SIG-M5 (cell line): ENCODE data around the gene CLSTN2.

Experiments
- DNase-seq: peaks from one replicate; lab custom pipeline; 2025; lab: John Stamatoyannopoulos, UW

CLSTN2 gene

DNA sequence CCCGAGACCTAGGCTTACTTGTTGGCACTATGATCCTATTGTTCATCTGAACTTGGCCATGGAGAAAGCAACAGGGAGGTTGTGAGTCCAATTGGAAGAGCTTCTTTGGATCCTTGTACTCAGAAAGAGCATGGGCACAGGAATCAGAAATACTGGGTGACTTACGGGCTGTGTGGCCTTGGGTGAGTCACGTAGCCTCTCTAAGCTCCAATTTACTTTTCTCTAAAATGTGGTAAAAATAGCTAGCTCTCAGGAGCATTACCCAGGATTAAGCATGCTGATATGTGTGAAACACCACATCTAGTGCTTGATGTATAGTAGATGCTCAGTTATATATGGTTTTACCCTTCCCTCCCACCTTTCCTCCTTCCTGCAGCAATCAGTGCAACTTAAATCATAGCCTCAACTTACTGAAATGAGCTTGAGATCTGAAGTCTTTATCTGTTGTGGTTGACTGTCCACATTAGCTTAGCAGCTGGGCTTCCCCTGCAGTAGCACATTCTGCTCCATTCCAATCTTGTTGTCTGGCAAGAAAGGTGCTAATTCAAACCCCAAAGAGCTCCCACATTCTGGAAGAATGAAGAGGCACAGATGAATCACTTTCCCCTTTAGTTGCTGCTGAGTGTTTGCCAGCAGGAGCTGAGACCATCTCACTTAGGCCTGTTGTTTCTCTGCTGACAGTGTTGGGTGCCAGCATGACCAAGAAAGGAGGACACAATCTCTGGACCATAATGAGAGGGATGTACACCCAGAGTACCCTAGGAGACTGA, 443.8 kb downstream of the CLSTN2 start:
- no peak for DNase-seq

DNA sequence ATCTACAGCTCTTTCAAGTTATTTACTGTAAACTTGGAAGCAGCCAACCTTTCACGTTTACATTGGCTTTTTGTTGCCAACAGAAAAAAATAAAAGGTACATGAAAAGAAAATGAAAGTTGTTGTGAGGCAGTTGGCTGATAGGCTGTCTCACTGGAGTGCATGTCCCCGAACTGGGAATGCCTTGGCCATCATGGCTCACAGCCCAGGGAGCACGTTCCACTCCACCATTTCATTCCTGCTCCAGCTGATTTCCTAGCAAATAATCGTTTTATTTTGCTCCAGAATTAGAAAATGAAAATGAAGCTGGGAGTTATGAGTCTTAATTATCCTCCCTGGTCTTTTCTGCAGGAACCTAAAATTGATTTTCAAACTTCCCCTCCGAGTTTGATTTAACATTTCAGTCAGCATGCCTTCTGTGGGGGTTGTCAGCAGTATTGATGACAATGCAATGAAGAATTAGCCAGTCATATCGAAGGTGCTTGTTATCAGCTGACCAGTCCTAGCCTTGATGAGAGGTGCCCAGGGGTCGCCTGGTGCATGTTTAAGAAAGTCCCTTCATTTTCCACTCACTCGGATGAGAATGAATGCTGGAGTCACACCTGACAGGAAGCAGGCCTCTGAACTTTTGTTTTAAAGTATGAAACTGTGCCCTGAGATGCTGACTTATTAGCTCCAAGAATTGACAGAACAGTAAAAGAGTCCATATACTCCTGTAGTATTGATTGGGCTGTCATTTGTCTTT, 449.2 kb downstream of the CLSTN2 start:
- DNase-seq: no peak

DNA sequence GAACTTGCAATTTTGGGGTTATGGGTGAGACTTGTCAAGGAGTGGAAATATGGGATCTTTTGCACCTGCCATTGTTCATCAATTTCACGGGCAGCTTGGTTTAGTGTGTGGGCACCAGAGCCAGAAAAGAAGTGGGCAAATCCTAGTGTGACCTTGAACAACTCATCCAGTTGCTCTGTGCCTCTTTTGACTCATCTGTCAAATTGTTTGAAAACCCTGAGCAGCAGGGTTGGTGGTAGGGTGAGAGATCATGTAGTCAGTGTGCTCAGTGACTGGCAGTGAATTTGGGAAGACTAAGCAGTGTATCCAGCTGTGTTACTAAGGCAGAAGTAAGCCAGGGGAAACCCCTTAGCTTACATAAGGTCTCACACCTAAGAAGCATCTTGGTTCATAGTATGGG, 449.9 kb downstream of the CLSTN2 start:
- DNase-seq: no peak

DNA sequence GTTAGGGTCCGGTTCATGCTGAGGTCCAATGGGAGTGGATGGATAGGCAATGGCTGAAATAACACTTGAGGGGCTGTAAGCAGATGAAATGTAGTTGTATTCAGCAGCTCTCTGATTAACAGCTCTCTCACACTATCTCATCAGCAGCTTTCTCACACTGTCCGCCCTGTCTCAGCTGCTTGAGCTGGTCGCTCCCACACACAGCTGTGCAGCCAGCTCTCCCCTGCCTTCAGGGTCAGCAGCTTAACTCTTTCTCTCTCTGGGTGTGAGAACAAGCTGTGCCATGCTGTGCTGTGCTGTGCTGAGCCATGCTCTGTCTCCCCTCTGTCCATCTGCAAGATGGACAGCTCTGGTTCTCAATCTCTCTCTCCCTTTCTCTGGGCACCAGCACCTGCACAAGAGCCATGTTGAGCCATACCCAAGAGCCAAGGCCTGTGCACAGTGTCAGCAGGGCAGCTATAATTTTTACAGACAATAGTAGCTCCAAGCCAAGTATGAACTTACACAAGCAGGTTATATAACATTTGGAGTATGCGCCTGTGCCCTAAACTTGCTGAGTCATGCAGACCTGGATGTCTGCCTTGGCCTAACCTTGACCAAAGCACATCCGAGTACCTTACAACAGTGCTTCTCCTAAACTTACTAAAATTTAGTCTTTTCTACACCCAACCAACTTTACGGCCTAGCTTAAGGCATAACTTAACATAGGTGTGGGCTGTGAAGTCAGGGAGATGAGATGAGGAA, 451.5 kb downstream of the CLSTN2 start:
- DNase-seq: no peak

DNA sequence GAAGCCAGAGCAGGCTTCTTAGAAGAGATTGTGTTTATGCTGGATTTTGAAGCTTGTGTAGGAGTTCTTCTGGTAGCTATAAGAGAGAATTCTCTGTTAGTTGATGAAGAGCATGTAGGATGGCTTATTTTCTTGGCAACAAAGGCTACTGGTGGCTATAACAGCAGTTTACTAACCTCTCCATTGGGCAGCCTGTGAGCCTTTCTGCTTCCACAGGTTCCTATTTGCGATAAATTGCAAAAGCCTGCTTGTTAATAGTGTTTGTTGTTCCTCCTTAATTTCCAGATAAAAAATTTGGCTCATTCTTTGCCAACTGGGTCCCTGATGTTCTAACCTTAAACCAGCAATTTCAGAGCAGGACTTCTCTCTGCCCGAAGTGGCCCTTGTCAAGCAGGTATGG, 452.3 kb downstream of the CLSTN2 start:
- no peak for DNase-seq

DNA sequence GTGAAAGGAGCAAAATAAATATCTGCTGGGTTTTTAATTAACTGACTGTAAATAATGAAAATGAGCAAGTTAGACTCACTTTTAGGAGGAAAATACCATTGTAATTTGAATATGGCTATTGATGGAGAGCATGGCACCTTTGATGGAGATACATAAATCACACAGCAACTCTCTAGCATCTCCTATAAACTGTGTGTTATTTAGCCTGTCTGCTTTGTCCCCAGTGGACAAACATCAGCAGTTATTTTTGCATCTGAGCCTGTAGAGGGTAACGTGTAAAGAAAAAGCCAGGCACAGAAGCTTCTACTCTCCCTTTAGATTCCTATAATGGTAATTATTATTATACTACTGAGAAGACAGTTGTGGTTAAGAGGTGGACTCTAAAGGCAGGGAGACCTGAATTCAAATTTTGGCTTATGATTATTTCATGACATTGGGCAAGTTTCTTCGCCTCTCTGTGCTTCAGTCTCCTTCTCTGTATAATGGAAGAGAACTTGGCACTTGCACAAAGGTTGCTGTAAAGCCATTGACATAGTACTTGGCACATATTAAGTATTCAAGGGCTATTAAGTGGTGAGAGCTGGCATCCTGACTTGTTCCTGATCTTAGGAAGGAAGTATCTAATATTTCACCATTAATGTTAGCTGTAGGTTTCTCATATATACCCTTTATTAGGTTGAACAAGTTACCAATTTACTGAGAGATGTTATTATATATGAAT, 453.4 kb downstream of the CLSTN2 start:
- DNase-seq: no peak

DNA sequence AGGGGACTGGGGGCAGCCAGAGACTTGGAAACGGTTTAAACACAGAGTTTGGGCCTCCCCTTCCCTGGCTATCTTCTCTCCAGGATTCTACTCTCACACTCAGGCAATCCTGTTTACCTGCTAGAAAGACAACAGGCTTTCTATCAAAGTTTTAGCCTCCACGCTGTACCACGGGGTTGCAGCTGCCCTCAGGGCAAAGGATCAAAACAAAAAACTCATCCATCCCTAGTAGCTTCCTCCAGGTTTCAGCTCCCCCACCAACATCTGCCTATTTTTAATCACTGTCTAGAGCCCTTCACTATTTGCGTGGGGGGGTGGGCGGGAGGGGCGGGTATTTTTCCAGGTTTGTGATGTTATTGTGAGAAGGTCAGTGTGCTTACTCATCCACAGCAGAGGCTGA, 456.1 kb downstream of the CLSTN2 start:
- DNase-seq: no peak

DNA sequence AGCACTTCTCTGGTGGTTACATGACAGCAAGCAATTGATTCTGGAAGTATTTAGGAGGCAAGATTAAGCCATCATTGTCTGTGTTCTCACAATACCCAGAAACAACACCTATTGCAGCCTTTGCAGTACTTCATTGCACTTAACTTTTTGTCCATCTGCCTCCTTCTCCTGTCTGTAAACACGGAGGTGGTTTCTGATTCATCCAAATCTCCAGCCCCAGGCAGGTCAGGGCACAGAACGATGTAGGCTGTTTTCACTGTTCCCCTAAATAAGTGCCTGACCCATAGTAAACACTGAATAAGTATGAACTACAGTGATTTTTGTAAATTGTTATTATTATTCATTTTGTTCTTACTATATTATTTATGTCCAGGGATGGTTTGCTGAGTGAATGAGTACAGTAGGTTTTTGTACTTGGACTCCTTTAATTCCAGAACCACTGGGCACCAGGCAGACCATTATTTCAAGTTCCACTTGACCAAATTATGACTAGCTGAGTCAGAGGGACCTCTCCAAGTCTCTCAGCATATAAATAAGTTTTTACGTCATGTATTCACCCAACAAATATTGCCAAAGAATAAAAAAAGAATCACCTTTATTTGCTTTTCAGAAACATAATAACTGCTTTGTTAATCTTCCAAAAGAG, 459.6 kb downstream of the CLSTN2 start:
- DNase-seq: no peak

DNA sequence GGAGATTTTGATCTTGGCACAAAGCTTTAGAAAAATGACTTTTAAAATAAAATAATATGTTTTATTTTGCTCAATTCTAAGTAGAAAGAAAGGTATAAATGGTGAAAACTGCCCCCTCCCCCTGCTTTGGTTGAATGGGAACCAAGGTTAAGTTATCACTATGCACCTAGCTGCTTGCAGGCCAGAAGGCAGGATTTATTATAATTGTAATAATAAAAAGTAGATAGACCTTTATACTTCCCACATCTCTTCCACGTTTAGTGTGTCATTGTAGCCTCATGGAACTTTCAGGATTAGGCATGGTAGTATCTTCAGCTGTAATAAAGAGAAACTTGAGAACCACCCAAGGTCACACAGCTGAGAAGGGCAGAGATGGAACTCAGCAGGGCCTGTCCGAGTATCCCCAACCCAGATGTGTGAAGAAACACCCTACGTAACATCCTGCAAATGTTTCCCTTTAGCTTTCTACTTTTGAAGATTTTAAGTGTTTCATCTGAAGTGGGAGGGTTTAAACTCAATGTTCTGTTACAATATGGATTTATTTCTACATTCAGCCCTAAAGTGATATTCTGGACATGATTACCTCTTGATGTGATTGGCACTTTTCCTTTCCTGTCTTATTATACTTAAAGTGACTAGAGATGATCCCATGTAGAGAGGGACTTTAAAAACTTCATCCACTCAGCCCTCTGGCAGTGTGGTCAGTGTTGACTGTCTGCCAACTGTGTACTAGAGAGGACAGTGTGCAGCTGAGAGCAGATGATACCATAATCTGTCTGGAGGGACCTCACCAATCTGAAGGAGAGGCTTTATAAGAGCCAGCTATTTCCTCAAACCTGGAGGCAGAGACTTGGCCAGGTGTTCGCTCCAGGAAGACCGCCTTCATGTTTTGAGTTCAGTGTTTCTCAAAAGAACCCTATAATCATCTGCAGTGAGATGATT, 460.4 kb downstream of the CLSTN2 start:
- DNase-seq: no peak

DNA sequence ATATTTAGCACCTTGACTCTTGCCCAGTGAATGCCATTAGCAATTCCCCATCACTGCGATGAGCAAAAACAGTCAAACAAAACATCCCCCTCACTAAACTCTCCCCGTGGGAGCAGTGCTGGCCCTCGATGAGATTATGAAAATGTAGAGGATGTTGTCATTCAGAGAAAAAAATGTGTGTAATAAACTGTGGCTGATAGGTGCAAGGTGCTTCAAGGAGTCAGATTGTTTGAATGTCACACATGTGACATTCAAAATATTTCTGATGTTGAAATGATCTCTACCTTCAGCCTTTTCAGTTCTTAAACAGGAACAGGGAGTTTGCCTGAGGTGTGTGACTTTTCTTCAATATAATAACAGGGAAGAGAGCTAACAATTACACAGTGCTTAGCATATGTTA, 461.1 kb downstream of the CLSTN2 start:
- DNase-seq: no peak

DNA sequence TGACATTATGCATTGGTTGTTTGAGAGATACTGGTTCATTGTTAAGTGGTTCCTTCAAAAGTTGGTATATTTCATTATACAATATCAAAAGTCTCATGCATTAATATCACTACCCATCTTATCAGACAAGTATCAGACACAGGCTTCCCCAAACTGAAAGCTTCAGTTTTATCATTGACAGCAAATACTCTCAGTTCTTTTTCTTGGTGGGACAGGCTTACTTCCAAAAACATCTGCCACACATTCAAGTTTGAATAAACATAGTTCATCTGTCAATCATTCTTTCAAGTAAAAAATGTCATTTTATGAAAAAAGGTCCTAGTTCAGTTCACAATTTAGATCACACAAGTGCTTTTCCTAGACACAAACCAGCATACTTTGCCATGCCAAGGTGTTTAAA, 462.9 kb downstream of the CLSTN2 start:
- no peak for DNase-seq

DNA sequence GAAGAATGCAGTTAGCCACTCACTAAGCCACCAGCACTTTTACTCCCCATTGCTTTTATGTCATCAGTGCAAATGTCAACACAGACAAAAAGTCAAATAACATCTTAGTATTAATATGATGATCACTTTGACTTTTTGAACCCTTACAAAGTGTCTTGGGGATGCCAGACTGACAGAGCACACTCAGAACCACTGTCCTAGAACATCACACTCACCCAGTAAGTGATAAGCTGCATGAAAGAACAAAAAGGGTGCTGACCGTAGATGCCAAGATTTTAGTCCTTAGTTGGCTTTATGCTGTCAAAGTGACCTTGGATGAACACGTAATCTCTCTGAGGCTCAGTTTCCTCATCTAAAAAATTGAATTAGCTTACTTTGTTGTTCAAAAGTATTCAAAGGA, 463.4 kb downstream of the CLSTN2 start:
- no peak for DNase-seq

DNA sequence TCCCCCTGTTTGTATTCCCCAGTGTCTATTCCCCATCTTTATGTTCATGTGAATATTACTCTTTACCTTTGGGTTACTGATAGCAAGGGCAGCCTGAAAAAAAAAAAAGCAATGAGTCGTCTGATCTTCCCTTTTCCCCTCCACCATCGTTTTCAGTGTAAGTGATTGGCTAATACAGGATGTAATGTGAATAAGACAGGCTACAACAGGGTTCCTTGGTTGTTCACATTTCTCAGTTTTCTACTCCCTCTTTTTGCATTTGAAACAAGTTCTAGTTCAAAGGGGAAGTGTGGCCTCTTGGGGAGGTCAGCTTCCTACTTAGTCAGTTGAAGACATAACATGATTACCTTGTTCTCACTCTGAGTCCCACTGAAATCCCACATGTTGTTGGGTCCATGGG, 464.9 kb downstream of the CLSTN2 start:
- DNase-seq: no peak

DNA sequence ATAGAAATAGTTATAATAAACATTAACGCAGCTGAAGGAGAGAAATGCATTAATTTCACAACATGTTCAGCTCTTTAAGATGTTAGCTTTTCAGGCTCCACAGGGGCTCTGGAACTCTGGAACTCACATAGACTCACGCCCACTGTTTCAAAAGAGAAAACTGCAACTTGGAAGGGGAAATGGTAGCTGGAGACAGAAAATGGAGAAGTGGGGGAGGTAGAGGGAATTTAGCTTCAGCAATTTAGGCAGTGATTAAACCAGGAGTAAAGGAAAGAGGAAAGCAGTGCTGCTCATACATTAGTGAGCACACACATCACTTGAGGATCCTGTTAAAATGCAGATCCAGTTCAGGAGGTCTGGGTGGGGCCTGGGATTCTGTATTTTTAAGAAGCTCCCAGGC, 468.1 kb downstream of the CLSTN2 start:
- DNase-seq: no peak

DNA sequence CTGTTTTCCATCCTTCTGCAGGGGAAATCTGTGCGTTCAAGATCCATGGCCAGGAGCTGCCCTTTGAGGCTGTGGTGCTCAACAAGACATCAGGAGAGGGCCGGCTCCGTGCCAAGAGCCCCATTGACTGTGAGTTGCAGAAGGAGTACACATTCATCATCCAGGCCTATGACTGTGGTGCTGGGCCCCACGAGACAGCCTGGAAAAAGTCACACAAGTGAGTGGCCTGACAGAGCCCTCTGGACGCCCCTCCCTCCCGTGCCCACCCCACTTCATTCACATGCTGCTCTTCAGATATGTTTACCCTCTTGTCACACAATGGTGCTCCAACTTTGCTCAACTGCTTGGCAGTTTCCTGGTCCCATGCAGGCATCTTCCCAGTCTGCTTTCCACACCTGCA, 468.6 kb downstream of the CLSTN2 start:
- DNase-seq: no peak

DNA sequence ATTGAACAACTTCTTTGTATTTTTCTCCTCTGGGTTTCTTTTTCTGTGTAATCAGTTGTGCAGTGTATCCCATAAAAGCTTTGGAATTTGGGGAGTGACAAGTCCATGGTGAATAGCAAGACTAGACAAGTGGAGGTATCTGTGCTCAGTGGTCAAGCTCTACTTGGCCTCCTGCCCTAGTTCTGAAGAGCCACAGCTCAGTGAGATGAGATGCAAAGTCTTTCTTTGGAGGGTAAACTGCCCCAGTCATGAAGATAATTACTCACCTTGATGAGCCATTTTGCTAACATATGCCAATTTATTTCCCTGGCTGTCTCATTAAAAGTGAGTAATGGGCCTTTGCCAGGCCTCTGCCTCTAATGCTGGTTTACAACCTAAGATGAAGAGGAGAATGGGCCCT, 471.7 kb downstream of the CLSTN2 start:
- DNase-seq: no peak

DNA sequence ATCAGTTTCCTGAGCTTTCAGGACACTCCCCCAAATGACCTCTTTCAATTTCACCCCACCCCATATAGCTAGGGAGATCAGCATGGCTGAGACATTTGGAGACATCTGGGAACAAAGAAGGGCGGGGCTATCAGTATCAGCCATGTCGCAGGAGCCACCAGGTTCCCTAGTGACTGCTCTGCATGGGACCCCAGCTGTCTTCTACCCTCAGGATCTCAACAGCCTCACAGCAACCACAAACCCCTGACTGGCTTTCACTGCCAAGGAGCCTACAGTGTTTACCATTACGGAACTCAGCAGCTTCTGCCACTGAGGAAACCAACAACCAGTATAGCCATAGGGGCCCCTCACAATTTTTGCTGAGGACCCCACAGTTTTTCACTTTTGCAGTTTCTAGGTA, 473.3 kb downstream of the CLSTN2 start:
- no peak for DNase-seq

DNA sequence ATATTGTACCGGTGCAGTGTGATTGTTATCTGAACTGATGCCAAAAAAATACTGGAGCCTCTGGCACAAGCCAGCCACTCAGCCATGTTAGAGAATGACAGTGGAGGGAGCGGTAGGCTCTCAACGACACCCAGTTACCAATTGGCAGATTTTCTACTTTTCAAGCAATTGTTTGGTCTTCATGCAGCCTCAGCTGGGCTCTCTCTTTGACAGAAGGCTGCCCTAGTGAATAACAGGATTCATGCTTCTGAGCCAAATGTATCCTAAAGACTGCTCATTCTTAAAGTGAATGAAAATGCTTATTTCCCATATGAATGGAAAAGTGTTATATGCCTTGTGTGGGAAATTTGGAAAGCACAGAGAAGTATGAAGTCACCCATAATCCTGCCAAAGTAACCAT, 481.7 kb downstream of the CLSTN2 start:
- DNase-seq: no peak

DNA sequence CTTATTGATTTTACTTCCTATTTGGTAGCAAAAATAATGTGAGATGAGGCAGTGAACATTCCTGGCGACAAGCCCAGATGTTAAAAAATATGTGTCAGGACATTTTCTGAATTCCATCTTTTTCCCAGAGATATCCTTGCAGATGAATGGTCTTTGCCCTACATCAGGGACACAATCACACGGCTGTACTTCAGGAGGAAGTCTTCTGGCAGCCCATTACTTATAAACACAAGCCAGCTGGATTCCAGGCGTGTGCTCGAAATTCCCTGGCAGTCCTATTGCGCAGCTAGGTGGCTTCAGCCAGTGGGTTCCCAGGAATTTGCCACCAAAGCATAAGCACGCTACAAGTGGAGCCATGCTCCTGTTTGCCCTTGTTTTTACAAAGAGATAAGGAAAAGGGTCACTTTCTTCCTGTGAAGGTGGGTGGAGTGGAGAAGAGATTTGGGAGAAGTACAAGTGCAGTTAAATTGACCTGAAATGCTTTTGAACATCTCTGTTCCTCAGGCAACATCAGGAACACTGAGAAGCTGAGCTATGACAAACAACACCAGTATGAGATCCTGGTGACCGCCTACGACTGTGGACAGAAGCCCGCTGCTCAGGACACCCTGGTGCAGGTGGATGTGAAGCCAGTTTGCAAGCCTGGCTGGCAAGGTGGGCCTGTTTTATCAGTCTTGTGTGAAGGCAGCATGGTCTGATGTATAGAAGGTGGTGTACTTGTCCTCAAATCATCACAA, 485.8 kb downstream of the CLSTN2 start:
- DNase-seq: no peak

DNA sequence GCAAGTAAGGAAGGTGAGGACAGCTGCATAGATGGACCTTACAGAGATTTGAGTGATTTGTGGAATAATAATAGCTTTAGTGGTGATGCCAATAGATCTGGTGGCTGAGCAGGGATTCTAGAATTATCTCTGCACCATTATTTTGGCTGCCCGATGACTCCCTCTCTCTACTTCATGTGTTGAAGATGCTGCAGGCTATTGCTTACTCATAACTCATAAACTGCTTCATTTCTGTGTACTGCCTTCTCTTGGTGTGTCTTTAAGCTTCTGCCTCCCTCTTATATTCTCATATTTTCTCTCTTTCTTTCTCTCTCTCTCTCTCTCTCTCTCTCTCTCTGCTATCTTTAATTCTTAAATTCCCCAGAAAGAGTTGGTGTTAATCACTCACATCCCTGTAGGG, 486.9 kb downstream of the CLSTN2 start:
- no peak for DNase-seq
